ENCODE results near the gene GALNTL6.

- TF ChIP-seq, protein P1, sequence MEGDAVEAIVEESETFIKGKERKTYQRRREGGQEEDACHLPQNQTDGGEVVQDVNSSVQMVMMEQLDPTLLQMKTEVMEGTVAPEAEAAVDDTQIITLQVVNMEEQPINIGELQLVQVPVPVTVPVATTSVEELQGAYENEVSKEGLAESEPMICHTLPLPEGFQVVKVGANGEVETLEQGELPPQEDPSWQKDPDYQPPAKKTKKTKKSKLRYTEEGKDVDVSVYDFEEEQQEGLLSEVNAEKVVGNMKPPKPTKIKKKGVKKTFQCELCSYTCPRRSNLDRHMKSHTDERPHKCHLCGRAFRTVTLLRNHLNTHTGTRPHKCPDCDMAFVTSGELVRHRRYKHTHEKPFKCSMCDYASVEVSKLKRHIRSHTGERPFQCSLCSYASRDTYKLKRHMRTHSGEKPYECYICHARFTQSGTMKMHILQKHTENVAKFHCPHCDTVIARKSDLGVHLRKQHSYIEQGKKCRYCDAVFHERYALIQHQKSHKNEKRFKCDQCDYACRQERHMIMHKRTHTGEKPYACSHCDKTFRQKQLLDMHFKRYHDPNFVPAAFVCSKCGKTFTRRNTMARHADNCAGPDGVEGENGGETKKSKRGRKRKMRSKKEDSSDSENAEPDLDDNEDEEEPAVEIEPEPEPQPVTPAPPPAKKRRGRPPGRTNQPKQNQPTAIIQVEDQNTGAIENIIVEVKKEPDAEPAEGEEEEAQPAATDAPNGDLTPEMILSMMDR (optimal IDR thresholded peaks at IDR 0.05 in 1 of 3, IDR thresholded peaks at IDR 0.05 in 1 of 3, conservative IDR thresholded peaks at IDR 0.05 in 1 of 3; ENCODE audit: extremely low read depth in 1 of 3, insufficient read depth in 2 of 3, low read length in 3 of 3), result no peak
- no peak for TF ChIP-seq EZH2 (IDR thresholded peaks at IDR 0.05; ENCODE audit: low read length)
These were observed 329.1 kb downstream of the GALNTL6 start for GRCh38 chr4:172142281-172142741.

Data from keratinocyte (primary cell).